ENCODE results near the gene SEC22A.

Gene SEC22A

DNA sequence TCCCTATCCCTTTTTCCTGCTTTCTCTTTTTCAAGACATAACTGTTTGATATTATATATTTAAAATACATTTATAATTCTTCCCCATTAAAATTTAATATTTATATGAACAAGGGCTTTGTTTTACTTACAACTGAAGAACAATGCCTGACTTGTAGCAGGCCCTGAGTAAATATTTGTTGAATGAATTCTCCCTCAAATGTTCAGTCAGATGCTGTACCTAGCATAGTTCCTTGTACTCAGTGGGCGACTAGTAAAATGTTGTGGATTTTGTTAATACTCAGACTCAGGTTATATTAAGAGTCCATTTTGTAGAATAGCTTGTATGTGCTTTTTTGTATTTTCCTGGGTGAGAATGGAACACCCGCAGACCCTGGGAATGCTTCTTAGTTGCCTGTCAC lies 69.1 kb downstream of the SEC22A start:
- Histone ChIP-seq H3K4me1 (ENCODE audit: control insufficient read depth, low read depth, low read length) (peaks cover 9% of the 10 kb centered on the region), H3K27ac (ENCODE audit: low read length) (no peak overlapping the region), H3K36me3 (ENCODE audit: control insufficient read depth, low read depth, low read length) (no peaks in the 10 kb centered on the region), H3K9ac (ENCODE audit: low read length) (no peak overlapping the region), H3K9me3 (ENCODE audit: control insufficient read depth, low read depth, low read length) (no peaks in the 10 kb centered on the region), H3K4me3 (ENCODE audit: low read length) (no peak overlapping the region), H3K27me3 (ENCODE audit: control insufficient read depth, insufficient read depth, low read length) (no peaks in the 10 kb centered on the region)

- H3K4me3 ChIP-seq (ENCODE audit: low read length), result no peak overlapping the region
- no peak overlapping the region for H3K27ac ChIP-seq (ENCODE audit: low read length)
- peaks cover 9% of the 10 kb centered on the region for H3K4me1 ChIP-seq (ENCODE audit: control insufficient read depth, low read depth, low read length)
- H3K9ac ChIP-seq (ENCODE audit: low read length), result no peak overlapping the region
- H3K9me3 ChIP-seq (ENCODE audit: control insufficient read depth, low read depth, low read length), result no peaks in the 10 kb centered on the region
- H3K36me3 ChIP-seq (ENCODE audit: control insufficient read depth, low read depth, low read length), result no peaks in the 10 kb centered on the region
- no peaks in the 10 kb centered on the region for H3K27me3 ChIP-seq (ENCODE audit: control insufficient read depth, insufficient read depth, low read length)
Observed at GRCh38 chr3:123271466-123272159, 69.9 kb downstream of the SEC22A start.

- H3K36me3 ChIP-seq (ENCODE audit: control insufficient read depth, low read depth, low read length), result no peaks in the 10 kb centered on the region
- H3K4me1 ChIP-seq (ENCODE audit: control insufficient read depth, low read depth, low read length), result peaks cover 9% of the 10 kb centered on the region
- no peak overlapping the region for H3K4me3 ChIP-seq (ENCODE audit: low read length)
- no peak overlapping the region for H3K27ac ChIP-seq (ENCODE audit: low read length)
- H3K9me3 ChIP-seq (ENCODE audit: control insufficient read depth, low read depth, low read length), result no peaks in the 10 kb centered on the region
- no peak overlapping the region for H3K9ac ChIP-seq (ENCODE audit: low read length)
- no peaks in the 10 kb centered on the region for H3K27me3 ChIP-seq (ENCODE audit: control insufficient read depth, insufficient read depth, low read length)
Observed at GRCh38 chr3:123272547-123272946, 70.8 kb downstream of the SEC22A start.

DNA sequence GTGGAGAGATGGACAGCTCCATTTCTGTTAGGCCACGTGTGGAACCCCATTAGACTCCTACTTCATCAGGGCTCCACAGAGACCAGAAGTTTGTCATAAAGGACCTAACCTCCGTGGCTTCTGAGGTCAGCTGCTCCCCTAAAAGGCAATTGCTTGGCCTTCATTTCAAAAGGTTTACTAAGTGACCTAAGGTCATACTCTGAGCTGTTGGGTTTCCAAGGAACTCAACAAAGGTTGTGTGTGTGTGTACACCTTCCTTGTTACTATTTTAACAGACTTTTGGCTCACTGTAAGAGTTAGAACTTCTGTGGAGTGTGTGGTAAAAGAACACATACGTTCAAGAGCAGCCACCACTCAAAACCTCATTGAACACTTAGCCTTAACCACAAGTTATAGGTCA lies 73.9 kb downstream of the SEC22A start:
- Histone ChIP-seq H3K9ac (ENCODE audit: low read length) (no peak overlapping the region), H3K36me3 (ENCODE audit: control insufficient read depth, low read depth, low read length) (no peaks in the 10 kb centered on the region), H3K27me3 (ENCODE audit: control insufficient read depth, insufficient read depth, low read length) (no peaks in the 10 kb centered on the region), H3K4me1 (ENCODE audit: control insufficient read depth, low read depth, low read length) (peaks cover 9% of the 10 kb centered on the region), H3K27ac (ENCODE audit: low read length) (no peak overlapping the region), H3K4me3 (ENCODE audit: low read length) (no peak overlapping the region), H3K9me3 (ENCODE audit: control insufficient read depth, low read depth, low read length) (no peaks in the 10 kb centered on the region)

GRCh38 chr3:123276346-123277006 lies 74.7 kb downstream of the SEC22A start:
- Histone ChIP-seq H3K9ac (ENCODE audit: low read length) (no peak overlapping the region), H3K27me3 (ENCODE audit: control insufficient read depth, insufficient read depth, low read length) (no peaks in the 10 kb centered on the region), H3K4me1 (ENCODE audit: control insufficient read depth, low read depth, low read length) (peaks cover 9% of the 10 kb centered on the region), H3K4me3 (ENCODE audit: low read length) (no peak overlapping the region), H3K27ac (ENCODE audit: low read length) (no peak overlapping the region), H3K9me3 (ENCODE audit: control insufficient read depth, low read depth, low read length) (no peaks in the 10 kb centered on the region), H3K36me3 (ENCODE audit: control insufficient read depth, low read depth, low read length) (no peaks in the 10 kb centered on the region)

- no peaks in the 10 kb centered on the region for H3K9me3 ChIP-seq (ENCODE audit: control insufficient read depth, low read depth, low read length)
- H3K9ac ChIP-seq (ENCODE audit: low read length), result no peak overlapping the region
- H3K4me1 ChIP-seq (ENCODE audit: control insufficient read depth, low read depth, low read length), result peaks cover 9% of the 10 kb centered on the region
- H3K27me3 ChIP-seq (ENCODE audit: control insufficient read depth, insufficient read depth, low read length), result no peaks in the 10 kb centered on the region
- H3K4me3 ChIP-seq (ENCODE audit: low read length), result no peak overlapping the region
- H3K27ac ChIP-seq (ENCODE audit: low read length), result no peak overlapping the region
- H3K36me3 ChIP-seq (ENCODE audit: control insufficient read depth, low read depth, low read length), result no peaks in the 10 kb centered on the region
Observed at GRCh38 chr3:123277106-123277505, 75.4 kb downstream of the SEC22A start.

DNA sequence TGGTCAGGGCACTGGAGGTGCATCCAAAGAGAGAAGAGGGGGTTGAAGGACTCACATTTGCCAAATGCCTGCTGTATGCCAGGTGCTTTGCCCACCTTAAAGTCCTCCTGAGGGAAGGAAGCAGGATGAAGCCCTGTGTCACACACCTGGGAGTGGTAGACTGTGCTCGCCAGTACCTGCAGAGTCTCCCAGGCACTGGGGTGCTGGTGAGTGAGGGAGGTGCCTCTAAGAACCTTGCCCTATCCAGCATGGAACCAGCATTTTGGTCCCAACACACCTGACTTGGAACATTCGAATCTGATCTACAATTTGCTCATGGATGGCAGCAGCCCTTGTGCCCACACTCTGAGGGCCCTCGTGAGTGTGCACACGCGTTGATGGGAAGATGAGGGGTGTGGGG lies 76.7 kb downstream of the SEC22A start:
- Histone ChIP-seq H3K27ac (ENCODE audit: low read length) (no peak overlapping the region), H3K4me3 (ENCODE audit: low read length) (no peak overlapping the region), H3K9me3 (ENCODE audit: control insufficient read depth, low read depth, low read length) (no peaks in the 10 kb centered on the region), H3K27me3 (ENCODE audit: control insufficient read depth, insufficient read depth, low read length) (no peaks in the 10 kb centered on the region), H3K4me1 (ENCODE audit: control insufficient read depth, low read depth, low read length) (peaks cover under 1% of the 10 kb centered on the region), H3K36me3 (ENCODE audit: control insufficient read depth, low read depth, low read length) (no peaks in the 10 kb centered on the region), H3K9ac (ENCODE audit: low read length) (no peak overlapping the region)

GRCh38 chr3:123279121-123279520 lies 77.4 kb downstream of the SEC22A start:
- Histone ChIP-seq H3K27me3 (ENCODE audit: control insufficient read depth, insufficient read depth, low read length) (no peaks in the 10 kb centered on the region), H3K36me3 (ENCODE audit: control insufficient read depth, low read depth, low read length) (no peaks in the 10 kb centered on the region), H3K9ac (ENCODE audit: low read length) (no peak overlapping the region), H3K9me3 (ENCODE audit: control insufficient read depth, low read depth, low read length) (no peaks in the 10 kb centered on the region), H3K4me3 (ENCODE audit: low read length) (no peak overlapping the region), H3K4me1 (ENCODE audit: control insufficient read depth, low read depth, low read length) (no peaks in the 10 kb centered on the region), H3K27ac (ENCODE audit: low read length) (no peak overlapping the region)

- Histone ChIP-seq H3K9me3 (ENCODE audit: control insufficient read depth, low read depth, low read length) (no peaks in the 10 kb centered on the region), H3K4me1 (ENCODE audit: control insufficient read depth, low read depth, low read length) (no peaks in the 10 kb centered on the region), H3K36me3 (ENCODE audit: control insufficient read depth, low read depth, low read length) (peaks cover 12% of the 10 kb centered on the region), H3K9ac (ENCODE audit: low read length) (no peak overlapping the region), H3K27me3 (ENCODE audit: control insufficient read depth, insufficient read depth, low read length) (no peaks in the 10 kb centered on the region), H3K4me3 (ENCODE audit: low read length) (no peak overlapping the region), H3K27ac (ENCODE audit: low read length) (no peak overlapping the region)
Observed at GRCh38 chr3:123281406-123281805, 79.7 kb downstream of the SEC22A start.

GRCh38 chr3:123281929-123282328 lies 80.2 kb downstream of the SEC22A start:
- Histone ChIP-seq H3K9ac (ENCODE audit: low read length) (no peak overlapping the region), H3K9me3 (ENCODE audit: control insufficient read depth, low read depth, low read length) (no peaks in the 10 kb centered on the region), H3K27ac (ENCODE audit: low read length) (no peak overlapping the region), H3K36me3 (ENCODE audit: control insufficient read depth, low read depth, low read length) (peaks cover 12% of the 10 kb centered on the region), H3K4me3 (ENCODE audit: low read length) (no peak overlapping the region), H3K27me3 (ENCODE audit: control insufficient read depth, insufficient read depth, low read length) (no peaks in the 10 kb centered on the region), H3K4me1 (ENCODE audit: control insufficient read depth, low read depth, low read length) (no peaks in the 10 kb centered on the region)

- H3K9ac ChIP-seq (ENCODE audit: low read length), result no peak overlapping the region
- H3K27me3 ChIP-seq (ENCODE audit: control insufficient read depth, insufficient read depth, low read length), result no peaks in the 10 kb centered on the region
- H3K36me3 ChIP-seq (ENCODE audit: control insufficient read depth, low read depth, low read length), result peaks cover 12% of the 10 kb centered on the region
- no peaks in the 10 kb centered on the region for H3K4me1 ChIP-seq (ENCODE audit: control insufficient read depth, low read depth, low read length)
- H3K9me3 ChIP-seq (ENCODE audit: control insufficient read depth, low read depth, low read length), result no peaks in the 10 kb centered on the region
- no peak overlapping the region for H3K27ac ChIP-seq (ENCODE audit: low read length)
- H3K4me3 ChIP-seq (ENCODE audit: low read length), result no peak overlapping the region
Observed at GRCh38 chr3:123282461-123282860, 80.7 kb downstream of the SEC22A start.

GRCh38 chr3:123283074-123283473 lies 81.3 kb downstream of the SEC22A start:
- Histone ChIP-seq H3K9ac (ENCODE audit: low read length) (no peak overlapping the region), H3K27me3 (ENCODE audit: control insufficient read depth, insufficient read depth, low read length) (no peaks in the 10 kb centered on the region), H3K27ac (ENCODE audit: low read length) (no peak overlapping the region), H3K9me3 (ENCODE audit: control insufficient read depth, low read depth, low read length) (no peaks in the 10 kb centered on the region), H3K4me3 (ENCODE audit: low read length) (no peak overlapping the region), H3K4me1 (ENCODE audit: control insufficient read depth, low read depth, low read length) (no peaks in the 10 kb centered on the region), H3K36me3 (ENCODE audit: control insufficient read depth, low read depth, low read length) (peaks cover 12% of the 10 kb centered on the region)
